HepG2 (cell line): Measurements from ENCODE around the gene FER1L5. TPM values are rescaled to one million over a fixed set of nuclear protein-coding genes. Genes with fewer than 3 reads are reported as not detected.

ENCODE experiments used
- ATAC-seq: fragments of 200-7000 bp; cut with Tn5 transposase; 3 replicates; pipeline ENCODE4 v1.9.1; 2020; ENCODE audit warnings: mild to moderate bottlenecking, moderate library complexity
- BruUV-seq: library from RNA; stranded (reverse); fragments of 400-500 nt; replicated peaks from 2 replicates; lab custom pipeline; 2021; lab: Mats Ljungman, UMichigan
- CTCF ChIA-PET: fragments of 300-600 bp; formaldehyde crosslinking; extraction: SDS; loops from one replicate; lab custom pipeline; 2021; ENCODE audit warnings: low total read pairs, inconsistent platforms, low intra/inter-chr PET ratio; lab: Yijun Ruan, JAX
- POLR2A ChIA-PET: fragments of 350-600 bp; sonication (Branson Sonifier 250); formaldehyde crosslinking; loops from one replicate; lab custom pipeline; 2020; ENCODE audit warnings: antibody characterized with exemption, inconsistent platforms; lab: Yijun Ruan, JAX
- DNase-seq: peaks from one replicate; pipeline ENCODE4 v3.0.0-alpha.2; 2015; ENCODE audit warnings: low spot score
- FAIRE-seq: peaks from 3 replicates; lab custom pipeline; 2011; peaks lifted over from hg19 to GRCh38; lab: Jason Lieb, UNC
- H2AFZ ChIP-seq: one replicate; pipeline ENCODE4 v1.6.1; 2011; ENCODE audit warnings: low read length, inconsistent platforms
- H3K27ac ChIP-seq: fragments of 300-600 bp; 3 replicates; pipeline ENCODE4 v1.8.0; 2011; ENCODE audit warnings: mixed run types, mild to moderate bottlenecking, mixed read lengths, low read length, inconsistent platforms; ENCODE audit not compliant: insufficient read depth; ENCODE audit errors: extremely low read length
- H3K27me3 ChIP-seq, 2 experiments: fragments of 200-600 bp in 1 of 2; 2 replicates in 1 of 2; 3 replicates in 1 of 2; pipeline versions ENCODE4 v1.6.0 to v1.8.0; 2011; ENCODE audit warnings: low read length in 2 of 2, mild to moderate bottlenecking in 2 of 2, moderate library complexity in 2 of 2, inconsistent platforms in 1 of 2; ENCODE audit not compliant: insufficient read depth in 2 of 2, control insufficient read depth in 1 of 2
- H3K36me3 ChIP-seq, 2 experiments: fragments of 200-600 bp in 1 of 2; replicated peaks in 1 of 2; 2 replicates in 1 of 2; 3 replicates in 1 of 2; pipeline versions ENCODE4 v1.5.1 to v1.8.0; 2011; ENCODE audit warnings: low read length in 2 of 2, inconsistent platforms in 1 of 2; ENCODE audit not compliant: insufficient read depth in 2 of 2, control insufficient read depth in 1 of 2
- H3K4me1 ChIP-seq: 2 replicates; pipeline ENCODE4 v1.5.1; 2012; ENCODE audit warnings: low read length, inconsistent platforms; ENCODE audit not compliant: insufficient read depth
- H3K4me2 ChIP-seq: 2 replicates; pipeline ENCODE4 v1.6.0; 2011; ENCODE audit warnings: low read depth, low read length, inconsistent platforms
- H3K4me3 ChIP-seq, 3 experiments: fragments of 200-600 bp in 1 of 3; sonication (generic), shearing (Covaris generic) in 1 of 3; replicated peaks in 1 of 3; 2 replicates each; pipeline ENCODE4 v1.5.1; 2011 to 2016; ENCODE audit warnings: low read length in 3 of 3, inconsistent platforms in 2 of 3, low read depth in 2 of 3, mild to moderate bottlenecking in 2 of 3, control low read depth in 1 of 3, mixed read lengths in 1 of 3; ENCODE audit not compliant: insufficient read depth in 1 of 3
- H3K79me2 ChIP-seq: one replicate; pipeline ENCODE4 v1.6.1; 2011; ENCODE audit warnings: low read length, inconsistent platforms; ENCODE audit not compliant: insufficient read depth
- H3K9ac ChIP-seq: 2 replicates; pipeline ENCODE4 v1.6.0; 2011; ENCODE audit warnings: mild to moderate bottlenecking, low read depth, low read length, inconsistent platforms; ENCODE audit not compliant: insufficient read depth
- H3K9me3 ChIP-seq: 2 replicates; pipeline ENCODE4 v1.5.1; 2012; ENCODE audit warnings: mild to moderate bottlenecking, low read length
- H4K20me1 ChIP-seq: 2 replicates; pipeline ENCODE4 v1.6.0; 2011; ENCODE audit warnings: inconsistent platforms, mild to moderate bottlenecking, low read length, moderate library complexity; ENCODE audit not compliant: insufficient read depth
- FLYWCH1 ChIP-seq: sonication (generic); formaldehyde crosslinking; IDR thresholded peaks from 2 replicates; pipeline ENCODE4 v1.8.1; 2023; ENCODE audit warnings: mild to moderate bottlenecking, missing genetic modification reagents
- NRL ChIP-seq: sonication (generic); formaldehyde crosslinking; IDR thresholded peaks from 2 replicates; pipeline ENCODE4 v1.5.0; 2020; ENCODE audit warnings: missing genetic modification reagents, mild to moderate bottlenecking, moderate library complexity, borderline replicate concordance
- RCOR2 ChIP-seq: IDR thresholded peaks from 2 replicates; pipeline ENCODE4 v1.6.1; 2016; ENCODE audit warnings: missing biosample characterization, missing genetic modification reagents
- SMAD3 ChIP-seq: sonication (generic); formaldehyde crosslinking; IDR thresholded peaks from 2 replicates; pipeline ENCODE4 v1.4.0; 2020; ENCODE audit warnings: missing genetic modification reagents
- SMYD3 ChIP-seq: sonication (generic); formaldehyde crosslinking; IDR thresholded peaks from 2 replicates; pipeline ENCODE4 v1.8.1; 2023; ENCODE audit warnings: mild to moderate bottlenecking, missing genetic modification reagents
- TAF1 ChIP-seq: sonication (generic); formaldehyde crosslinking; IDR thresholded peaks from 2 replicates; pipeline ENCODE4 v1.4.0; 2020; ENCODE audit warnings: missing genetic modification reagents
- THYN1 ChIP-seq: sonication (generic); formaldehyde crosslinking; IDR thresholded peaks from 2 replicates; pipeline ENCODE4 v1.8.1; 2023; ENCODE audit warnings: low read depth, mild to moderate bottlenecking, moderate library complexity, missing genetic modification reagents, borderline replicate concordance
- TOPORS ChIP-seq: sonication (generic); formaldehyde crosslinking; IDR thresholded peaks from 2 replicates; pipeline ENCODE4 v1.8.0; 2023; ENCODE audit warnings: mild to moderate bottlenecking, missing genetic modification reagents
- ZFX ChIP-seq: sonication (generic); formaldehyde crosslinking; IDR thresholded peaks from 2 replicates; pipeline ENCODE4 v1.4.0; 2020; ENCODE audit warnings: mild to moderate bottlenecking, low read depth, missing genetic modification reagents, moderate library complexity
- ZNF33A ChIP-seq: sonication (generic); formaldehyde crosslinking; IDR thresholded peaks from 2 replicates; pipeline ENCODE4 v1.5.1; 2020; ENCODE audit warnings: missing genetic modification reagents, mild to moderate bottlenecking, moderate library complexity, borderline replicate concordance
- ZNF451 ChIP-seq: sonication (generic); formaldehyde crosslinking; IDR thresholded peaks from 2 replicates; pipeline ENCODE4 v1.5.0; 2020; ENCODE audit warnings: mild to moderate bottlenecking, missing genetic modification reagents
- ZNF510 ChIP-seq: sonication (generic); formaldehyde crosslinking; IDR thresholded peaks from 2 replicates; pipeline ENCODE4 v1.4.0; 2020; ENCODE audit warnings: low read depth, mild to moderate bottlenecking, missing genetic modification reagents
- ZNF543 ChIP-seq: sonication (generic); formaldehyde crosslinking; IDR thresholded peaks from 2 replicates; pipeline ENCODE4 v1.4.0; 2020; ENCODE audit warnings: mild to moderate bottlenecking, missing genetic modification reagents
- ZNF652 ChIP-seq: IDR thresholded peaks from 2 replicates; pipeline ENCODE4 v1.6.1; 2016; ENCODE audit warnings: low read depth, borderline replicate concordance
- WGBS: methylation state at CpG from one replicate; pipeline ENCODE4 v1.1.6; 2017; ENCODE audit warnings: low lambda C conversion rate; 5-methylcytosine and 5-hydroxymethylcytosine counted together
- in situ Hi-C: cut with HindIII; loops from 2 replicates; pipeline ENCODE4 v1.10.0; 2017; ENCODE audit warnings: low pct_unique_long_range_greater_than_20kb; ENCODE audit not compliant: extremely low pct_ligation_motif_present
- intact Hi-C: fragments of 100-400 bp; cut with micrococcal nuclease; formaldehyde crosslinking; loops from one replicate; pipeline ENCODE4 v1.10.0; 2022; ENCODE audit not compliant: unreplicated experiment
- polyA plus RNA-seq, 8 experiments: library from polyadenylated mRNA; depleted of rRNA in 3 of 8; stranded (reverse) in 7 of 8; unstranded in 1 of 8; fragments of >200 nt; fragmentation: Illumina TruSeq in 4 of 8; extraction: Trizol in 4 of 8; gene quantifications; 2 replicates each; pipeline versions ENCODE4 v1.2.1 to v1.2.3, GENCODE V29; 2011 to 2016; ENCODE audit warnings: low read depth in 4 of 8, missing spikeins in 1 of 8, mixed read lengths in 1 of 8; ENCODE audit not compliant: insufficient read depth in 1 of 8
- total RNA-seq, 5 experiments: library from RNA; depleted of rRNA; stranded (reverse); fragments of >200 nt; fragmentation: Illumina TruSeq; extraction: Trizol; gene quantifications; 2 replicates each; pipeline ENCODE4 v1.2.3, GENCODE V29; 2016; ENCODE audit warnings: low read depth in 1 of 5
- TF ChIP-seq, protein P1 (sequence below): sonication (generic); formaldehyde crosslinking; IDR thresholded peaks from 2 replicates; pipeline ENCODE4 v1.4.0; 2020; ENCODE audit warnings: mild to moderate bottlenecking, missing genetic modification reagents
- TF ChIP-seq, protein P2 (sequence below): sonication (generic); formaldehyde crosslinking; IDR thresholded peaks from 2 replicates; pipeline ENCODE4 v1.8.0; 2022; ENCODE audit warnings: mild to moderate bottlenecking, missing genetic modification reagents
- TF ChIP-seq, protein P3 (sequence below): sonication (generic); formaldehyde crosslinking; IDR thresholded peaks from 2 replicates; pipeline ENCODE4 v1.5.0; 2020; ENCODE audit warnings: missing genetic modification reagents

Gene FER1L5
- total and polyA plus RNA-seq, 2 of the 13 experiments (the other 11 are each of a cell fraction or from before 2014, with no cell fraction given) = 0.02 to 0.08 TPM

DNA sequence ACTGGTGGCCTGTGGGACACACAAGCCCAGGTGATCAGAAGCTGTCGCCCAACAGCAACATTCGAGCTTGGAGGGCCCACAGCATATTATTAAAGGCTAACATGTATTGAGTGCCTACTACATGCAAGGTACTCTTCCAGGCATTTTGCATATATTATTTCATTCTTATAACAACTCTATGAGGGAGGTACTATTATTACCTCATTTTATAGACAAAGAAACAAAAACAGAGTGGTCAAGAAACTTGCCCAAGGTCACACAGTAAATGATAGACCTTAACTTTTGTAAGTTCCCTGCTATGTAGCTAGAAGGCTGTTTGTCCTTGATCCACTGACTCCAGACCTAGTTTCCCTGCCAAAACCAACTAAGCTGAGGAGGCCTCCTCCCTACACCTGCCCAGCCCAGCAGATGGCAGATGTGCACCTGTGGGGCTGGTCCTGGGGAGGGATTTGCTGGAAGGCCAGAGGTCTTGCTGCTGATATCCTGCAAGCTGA, 40.2 kb upstream of the FER1L5 start:
- intact Hi-C loops (loop anchor here (5.0 to 10.0 kb wide), 6 partner anchors 35 to 350 kb away; partner anchors contain the start of genes CNNM3, CNNM4 and KANSL3), in situ Hi-C loops (no loop called here)
- DNase-seq (peak; percentile 25), ATAC-seq (peak; percentile 10), FAIRE-seq (no peak)
- no TSS peak for BruUV-seq
- Histone ChIP-seq H3K4me3 (peak overlapping the region in 1 of 3 experiments; percentile 20; a peak in 1 of 6 replicates), H3K4me2 (peak overlapping the region; percentile 47), H4K20me1 (no peaks in the 10 kb centered on the region), H3K36me3 (peaks cover 45 to 86% of the 10 kb centered on the region in 2 experiments), H3K9me3 (no peaks in the 10 kb centered on the region), H3K27me3 (no peaks in the 10 kb centered on the region), H3K9ac (no peak overlapping the region), H2AFZ (no peak overlapping the region), H3K79me2 (no peaks in the 10 kb centered on the region), H3K4me1 (peaks cover 28% of the 10 kb centered on the region), H3K27ac (peak overlapping the region; percentile 67)
- ChIA-PET POLR2A (interaction anchor here (0.9 to 2.0 kb wide), 5 partner anchors 9 to 256 kb away, joined by 3 to 5 read pairs (median 4); partner anchors contain the start of genes ANKRD39 and CNNM3), CTCF (no interaction called here)
- WGBS = no CpG with 5 or more reads among the region's 2 CpGs
- peak; percentile 28; the same call in 1 of the 2 replicates for TF ChIP-seq SMYD3 (CRISPR knock-in tag)
- TF ChIP-seq THYN1 (CRISPR knock-in tag) = 0 out of 2 replicates have a peak, but pooled peaks have one; percentile 62
- TF ChIP-seq ZNF451 (CRISPR knock-in tag) = 0 out of 2 replicates have a peak, but pooled peaks have one; percentile 7
- 0 out of 2 replicates have a peak, but pooled peaks have one; percentile 2 for TF ChIP-seq TAF1 (CRISPR knock-in tag)
- TF ChIP-seq, protein P1, sequence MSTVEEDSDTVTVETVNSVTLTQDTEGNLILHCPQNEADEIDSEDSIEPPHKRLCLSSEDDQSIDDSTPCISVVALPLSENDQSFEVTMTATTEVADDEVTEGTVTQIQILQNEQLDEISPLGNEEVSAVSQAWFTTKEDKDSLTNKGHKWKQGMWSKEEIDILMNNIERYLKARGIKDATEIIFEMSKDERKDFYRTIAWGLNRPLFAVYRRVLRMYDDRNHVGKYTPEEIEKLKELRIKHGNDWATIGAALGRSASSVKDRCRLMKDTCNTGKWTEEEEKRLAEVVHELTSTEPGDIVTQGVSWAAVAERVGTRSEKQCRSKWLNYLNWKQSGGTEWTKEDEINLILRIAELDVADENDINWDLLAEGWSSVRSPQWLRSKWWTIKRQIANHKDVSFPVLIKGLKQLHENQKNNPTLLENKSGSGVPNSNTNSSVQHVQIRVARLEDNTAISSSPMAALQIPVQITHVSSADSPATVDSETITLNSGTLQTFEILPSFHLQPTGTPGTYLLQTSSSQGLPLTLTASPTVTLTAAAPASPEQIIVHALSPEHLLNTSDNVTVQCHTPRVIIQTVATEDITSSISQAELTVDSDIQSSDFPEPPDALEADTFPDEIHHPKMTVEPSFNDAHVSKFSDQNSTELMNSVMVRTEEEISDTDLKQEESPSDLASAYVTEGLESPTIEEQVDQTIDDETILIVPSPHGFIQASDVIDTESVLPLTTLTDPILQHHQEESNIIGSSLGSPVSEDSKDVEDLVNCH (CRISPR knock-in tag) = no peak
- TF ChIP-seq NRL (CRISPR knock-in tag) = peak; percentile 59; the same call in 1 of the 2 replicates
- TF ChIP-seq, protein P2, sequence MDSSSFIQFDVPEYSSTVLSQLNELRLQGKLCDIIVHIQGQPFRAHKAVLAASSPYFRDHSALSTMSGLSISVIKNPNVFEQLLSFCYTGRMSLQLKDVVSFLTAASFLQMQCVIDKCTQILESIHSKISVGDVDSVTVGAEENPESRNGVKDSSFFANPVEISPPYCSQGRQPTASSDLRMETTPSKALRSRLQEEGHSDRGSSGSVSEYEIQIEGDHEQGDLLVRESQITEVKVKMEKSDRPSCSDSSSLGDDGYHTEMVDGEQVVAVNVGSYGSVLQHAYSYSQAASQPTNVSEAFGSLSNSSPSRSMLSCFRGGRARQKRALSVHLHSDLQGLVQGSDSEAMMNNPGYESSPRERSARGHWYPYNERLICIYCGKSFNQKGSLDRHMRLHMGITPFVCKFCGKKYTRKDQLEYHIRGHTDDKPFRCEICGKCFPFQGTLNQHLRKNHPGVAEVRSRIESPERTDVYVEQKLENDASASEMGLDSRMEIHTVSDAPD (CRISPR knock-in tag) = peak; percentile 66; the same call in 1 of the 2 replicates
- no peak for TF ChIP-seq ZNF510 (CRISPR knock-in tag)
- TF ChIP-seq, protein P3, sequence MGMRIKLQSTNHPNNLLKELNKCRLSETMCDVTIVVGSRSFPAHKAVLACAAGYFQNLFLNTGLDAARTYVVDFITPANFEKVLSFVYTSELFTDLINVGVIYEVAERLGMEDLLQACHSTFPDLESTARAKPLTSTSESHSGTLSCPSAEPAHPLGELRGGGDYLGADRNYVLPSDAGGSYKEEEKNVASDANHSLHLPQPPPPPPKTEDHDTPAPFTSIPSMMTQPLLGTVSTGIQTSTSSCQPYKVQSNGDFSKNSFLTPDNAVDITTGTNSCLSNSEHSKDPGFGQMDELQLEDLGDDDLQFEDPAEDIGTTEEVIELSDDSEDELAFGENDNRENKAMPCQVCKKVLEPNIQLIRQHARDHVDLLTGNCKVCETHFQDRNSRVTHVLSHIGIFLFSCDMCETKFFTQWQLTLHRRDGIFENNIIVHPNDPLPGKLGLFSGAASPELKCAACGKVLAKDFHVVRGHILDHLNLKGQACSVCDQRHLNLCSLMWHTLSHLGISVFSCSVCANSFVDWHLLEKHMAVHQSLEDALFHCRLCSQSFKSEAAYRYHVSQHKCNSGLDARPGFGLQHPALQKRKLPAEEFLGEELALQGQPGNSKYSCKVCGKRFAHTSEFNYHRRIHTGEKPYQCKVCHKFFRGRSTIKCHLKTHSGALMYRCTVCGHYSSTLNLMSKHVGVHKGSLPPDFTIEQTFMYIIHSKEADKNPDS (CRISPR knock-in tag) = no peak
- TF ChIP-seq ZNF543 (CRISPR knock-in tag) = no peak
- TF ChIP-seq ZFX = 0 out of 2 replicates have a peak, but pooled peaks have one; percentile 8
- no peak for TF ChIP-seq FLYWCH1 (CRISPR knock-in tag)
- no peak for TF ChIP-seq SMAD3 (CRISPR knock-in tag)
- peak; percentile 55; the same call in 1 of the 2 replicates for TF ChIP-seq TOPORS (CRISPR knock-in tag)
- no peak for TF ChIP-seq ZNF652 (CRISPR knock-in tag)
- peak; percentile 47; the same call in 1 of the 2 replicates for TF ChIP-seq RCOR2
- TF ChIP-seq ZNF33A (CRISPR knock-in tag) = no peak
